Glomerular visceral epithelial cell (primary cell): Measurements from ENCODE around the gene PCDHA1.
A peak's percentile ranks its signal among the peaks of the same experiment; 100 is the strongest.
"Not testable (repeated sequence)": the region's sequence is repeated elsewhere in the genome, so short reads cannot be mapped to it uniquely, and the experiment has no call there.

Experiments
- DNase-seq: peaks from one replicate; pipeline ENCODE4 v3.0.0-alpha.2; 2016; ENCODE audit errors: extremely low spot score

Gene PCDHA1

DNA sequence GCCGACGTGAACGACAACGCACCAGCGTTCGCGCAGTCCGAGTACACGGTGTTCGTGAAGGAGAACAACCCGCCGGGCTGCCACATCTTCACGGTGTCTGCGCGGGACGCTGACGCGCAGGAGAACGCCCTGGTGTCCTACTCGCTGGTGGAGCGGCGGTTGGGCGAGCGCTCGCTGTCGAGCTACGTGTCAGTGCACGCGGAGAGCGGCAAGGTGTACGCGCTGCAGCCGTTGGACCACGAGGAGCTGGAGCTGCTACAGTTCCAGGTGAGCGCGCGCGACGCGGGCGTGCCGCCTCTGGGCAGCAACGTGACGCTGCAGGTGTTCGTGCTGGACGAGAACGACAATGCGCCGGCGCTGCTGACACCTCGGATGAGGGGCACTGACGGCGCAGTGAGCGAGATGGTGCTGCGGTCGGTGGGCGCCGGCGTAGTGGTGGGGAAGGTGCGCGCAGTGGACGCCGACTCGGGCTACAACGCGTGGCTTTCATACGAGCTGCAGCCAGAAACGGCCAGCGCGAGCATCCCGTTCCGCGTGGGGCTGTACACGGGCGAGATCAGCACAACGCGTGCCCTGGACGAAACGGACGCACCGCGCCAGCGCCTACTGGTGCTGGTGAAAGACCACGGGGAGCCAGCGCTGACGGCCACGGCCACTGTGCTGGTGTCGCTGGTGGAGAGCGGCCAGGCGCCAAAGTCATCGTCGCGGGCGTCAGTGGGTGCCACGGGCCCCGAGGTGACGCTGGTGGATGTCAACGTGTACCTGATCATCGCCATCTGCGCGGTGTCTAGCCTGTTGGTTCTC, 64.1 kb downstream of the PCDHA1 start:
- not testable (repeated sequence) for DNase-seq

DNA sequence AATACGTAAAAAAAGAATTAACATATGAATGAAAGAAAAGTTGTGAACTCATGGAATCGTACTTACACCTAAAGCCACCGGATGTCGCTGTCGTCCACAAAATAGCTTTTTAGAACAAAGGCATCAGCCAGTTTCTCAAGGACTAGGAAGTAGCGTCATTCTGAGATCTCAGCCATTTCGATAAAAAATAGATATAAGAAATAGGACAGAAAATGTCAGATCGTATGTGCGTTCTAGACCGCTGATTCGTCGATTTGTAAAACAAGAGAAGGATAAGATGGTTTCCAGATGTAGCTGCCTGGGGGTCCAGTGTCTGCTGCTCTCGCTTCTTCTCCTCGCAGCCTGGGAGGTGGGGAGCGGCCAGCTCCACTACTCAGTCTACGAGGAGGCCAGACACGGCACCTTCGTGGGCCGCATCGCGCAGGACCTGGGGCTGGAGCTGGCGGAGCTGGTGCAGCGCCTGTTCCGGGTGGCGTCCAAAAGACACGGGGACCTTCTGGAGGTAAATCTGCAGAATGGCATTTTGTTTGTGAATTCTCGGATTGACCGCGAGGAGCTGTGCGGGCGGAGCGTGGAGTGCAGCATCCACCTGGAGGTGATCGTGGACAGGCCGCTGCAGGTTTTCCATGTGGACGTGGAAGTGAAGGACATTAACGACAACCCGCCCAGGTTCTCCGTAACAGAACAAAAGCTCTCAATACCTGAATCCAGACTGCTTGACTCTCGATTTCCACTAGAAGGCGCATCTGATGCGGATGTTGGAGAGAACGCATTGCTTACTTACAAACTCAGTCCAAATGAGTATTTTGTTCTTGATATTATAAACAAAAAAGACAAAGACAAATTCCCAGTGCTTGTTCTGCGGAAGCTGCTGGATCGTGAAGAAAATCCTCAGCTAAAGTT, 70.1 kb downstream of the PCDHA1 start, which contains the start of gene PCDHA10:
TSS of gene PCDHA10 (plus strand) at position 126 of the 903 bp plus-strand sequence. CDS start at position 278, 152 bp downstream.
- no peak for DNase-seq

DNA sequence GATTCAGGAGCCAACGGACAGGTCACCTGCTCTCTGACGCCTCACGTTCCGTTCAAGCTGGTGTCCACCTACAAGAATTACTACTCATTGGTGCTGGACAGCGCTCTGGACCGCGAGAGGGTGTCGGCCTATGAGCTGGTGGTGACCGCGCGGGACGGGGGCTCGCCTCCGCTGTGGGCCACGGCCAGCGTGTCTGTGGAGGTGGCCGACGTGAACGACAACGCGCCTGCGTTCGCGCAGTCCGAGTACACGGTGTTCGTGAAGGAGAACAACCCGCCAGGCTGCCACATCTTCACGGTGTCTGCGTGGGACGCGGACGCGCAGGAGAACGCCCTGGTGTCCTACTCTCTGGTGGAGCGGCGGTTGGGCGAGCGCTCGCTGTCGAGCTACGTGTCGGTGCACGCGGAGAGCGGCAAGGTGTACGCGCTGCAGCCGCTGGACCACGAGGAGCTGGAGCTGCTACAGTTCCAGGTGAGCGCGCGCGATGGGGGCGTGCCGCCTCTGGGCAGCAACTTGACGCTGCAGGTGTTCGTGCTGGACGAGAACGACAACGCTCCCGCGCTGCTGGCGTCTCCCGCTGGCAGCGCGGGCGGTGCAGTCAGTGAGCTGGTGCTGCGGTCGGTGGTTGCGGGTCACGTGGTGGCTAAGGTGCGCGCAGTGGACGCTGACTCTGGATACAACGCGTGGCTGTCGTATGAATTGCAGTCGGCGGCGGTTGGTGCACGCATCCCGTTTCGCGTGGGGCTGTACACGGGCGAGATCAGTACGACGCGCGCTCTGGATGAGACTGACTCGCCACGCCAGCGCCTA, 71.4 kb downstream of the PCDHA1 start:
- DNase-seq = no peak

DNA sequence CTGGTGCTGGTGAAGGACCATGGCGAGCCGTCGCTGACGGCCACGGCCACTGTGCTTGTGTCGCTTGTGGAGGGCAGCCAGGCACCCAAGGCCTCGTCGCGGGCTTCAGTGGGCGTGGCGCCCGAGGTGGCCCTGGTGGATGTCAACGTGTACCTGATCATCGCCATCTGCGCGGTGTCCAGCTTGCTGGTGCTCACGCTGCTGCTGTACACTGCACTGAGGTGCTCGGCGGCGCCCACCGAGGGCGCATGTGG, 72.0 kb downstream of the PCDHA1 start:
- no peak for DNase-seq

DNA sequence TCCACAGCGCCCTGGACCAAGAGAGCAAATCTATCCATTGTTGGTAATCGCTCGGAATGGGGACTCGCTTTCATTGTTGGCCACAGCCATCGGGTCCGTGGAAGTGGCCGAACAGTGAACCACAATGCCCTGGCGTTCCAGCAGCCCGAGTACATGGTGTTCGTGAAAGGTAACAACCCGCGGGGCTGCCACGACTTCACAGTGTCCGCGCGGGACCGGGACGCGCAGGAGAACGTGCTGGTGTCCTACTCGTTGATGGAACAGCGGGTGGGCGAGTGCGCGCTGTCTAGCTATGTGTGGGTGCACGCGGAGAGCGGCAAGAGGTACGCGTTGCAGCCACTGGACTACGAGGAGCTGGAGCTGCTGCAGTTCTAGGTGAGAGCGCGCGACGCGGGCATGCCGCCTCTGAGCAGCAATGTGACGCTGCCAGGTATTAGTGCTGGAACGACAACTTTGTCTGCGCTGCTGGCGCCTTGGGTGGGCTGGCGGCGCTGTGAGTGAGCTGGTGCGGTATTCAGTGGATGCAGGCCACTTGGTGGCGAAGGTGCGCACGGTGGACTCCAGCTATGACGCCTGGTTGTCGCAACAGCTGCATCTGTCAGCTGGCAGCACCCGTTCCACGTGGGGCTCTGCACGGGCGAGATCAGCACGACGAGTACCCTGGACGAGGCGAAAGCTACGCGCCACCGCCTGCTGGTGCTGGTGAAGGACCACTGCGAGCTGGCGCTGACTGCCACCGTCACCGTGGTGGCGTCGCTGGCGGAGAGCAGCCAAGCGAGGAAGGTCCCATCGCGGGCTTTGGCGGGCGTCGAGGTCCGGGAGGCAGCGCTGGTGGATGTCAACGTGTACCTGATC, 76.7 kb downstream of the PCDHA1 start:
- no peak for DNase-seq

DNA sequence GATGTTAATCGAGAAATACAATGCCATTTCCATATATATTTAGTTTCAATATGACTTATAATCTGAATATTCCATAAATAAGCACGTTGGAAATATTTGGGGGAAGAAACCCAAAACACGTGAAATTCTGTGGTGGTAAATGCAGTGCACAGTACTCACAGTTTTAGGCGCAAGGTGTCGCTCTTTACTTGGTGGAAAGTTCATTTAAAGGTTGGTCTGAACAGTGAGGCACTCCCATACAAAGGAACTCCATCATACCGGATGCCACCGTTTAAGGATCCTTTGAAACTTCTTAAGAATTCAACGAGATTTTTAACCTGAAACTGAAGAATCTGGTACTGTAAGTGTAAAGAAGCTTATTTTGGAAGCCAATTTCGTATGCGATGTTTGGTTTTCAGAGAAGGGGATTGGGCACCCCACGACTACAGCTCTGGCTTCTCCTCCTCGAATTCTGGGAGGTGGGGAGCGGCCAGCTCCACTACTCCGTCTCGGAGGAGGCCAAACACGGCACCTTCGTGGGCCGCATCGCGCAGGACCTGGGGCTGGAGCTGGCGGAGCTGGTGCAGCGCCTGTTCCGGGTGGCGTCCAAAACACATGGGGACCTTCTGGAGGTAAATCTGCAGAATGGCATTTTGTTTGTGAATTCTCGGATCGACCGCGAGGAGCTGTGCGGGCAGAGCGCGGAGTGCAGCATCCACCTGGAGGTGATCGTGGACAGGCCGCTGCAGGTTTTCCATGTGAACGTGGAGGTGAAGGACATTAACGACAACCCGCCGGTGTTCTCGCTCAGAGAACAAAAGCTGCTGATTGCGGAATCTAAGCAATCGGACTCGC, 83.0 kb downstream of the PCDHA1 start, which contains the start of gene PCDHA11:
TSS of gene PCDHA11 (plus strand) at position 237 of the 834 bp plus-strand sequence. CDS start at position 384, 147 bp downstream.
- DNase-seq = peak; percentile 27

DNA sequence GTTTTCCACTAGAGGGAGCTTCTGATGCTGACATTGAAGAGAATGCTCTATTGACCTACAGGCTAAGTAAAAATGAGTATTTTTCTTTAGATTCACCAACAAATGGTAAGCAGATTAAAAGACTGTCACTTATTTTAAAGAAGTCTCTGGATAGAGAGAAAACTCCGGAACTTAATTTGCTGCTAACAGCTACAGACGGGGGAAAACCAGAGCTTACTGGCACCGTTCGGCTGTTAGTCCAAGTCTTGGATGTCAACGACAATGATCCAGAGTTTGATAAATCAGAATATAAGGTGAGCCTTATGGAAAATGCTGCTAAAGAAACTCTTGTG, 83.6 kb downstream of the PCDHA1 start:
- DNase-seq = no peak

DNA sequence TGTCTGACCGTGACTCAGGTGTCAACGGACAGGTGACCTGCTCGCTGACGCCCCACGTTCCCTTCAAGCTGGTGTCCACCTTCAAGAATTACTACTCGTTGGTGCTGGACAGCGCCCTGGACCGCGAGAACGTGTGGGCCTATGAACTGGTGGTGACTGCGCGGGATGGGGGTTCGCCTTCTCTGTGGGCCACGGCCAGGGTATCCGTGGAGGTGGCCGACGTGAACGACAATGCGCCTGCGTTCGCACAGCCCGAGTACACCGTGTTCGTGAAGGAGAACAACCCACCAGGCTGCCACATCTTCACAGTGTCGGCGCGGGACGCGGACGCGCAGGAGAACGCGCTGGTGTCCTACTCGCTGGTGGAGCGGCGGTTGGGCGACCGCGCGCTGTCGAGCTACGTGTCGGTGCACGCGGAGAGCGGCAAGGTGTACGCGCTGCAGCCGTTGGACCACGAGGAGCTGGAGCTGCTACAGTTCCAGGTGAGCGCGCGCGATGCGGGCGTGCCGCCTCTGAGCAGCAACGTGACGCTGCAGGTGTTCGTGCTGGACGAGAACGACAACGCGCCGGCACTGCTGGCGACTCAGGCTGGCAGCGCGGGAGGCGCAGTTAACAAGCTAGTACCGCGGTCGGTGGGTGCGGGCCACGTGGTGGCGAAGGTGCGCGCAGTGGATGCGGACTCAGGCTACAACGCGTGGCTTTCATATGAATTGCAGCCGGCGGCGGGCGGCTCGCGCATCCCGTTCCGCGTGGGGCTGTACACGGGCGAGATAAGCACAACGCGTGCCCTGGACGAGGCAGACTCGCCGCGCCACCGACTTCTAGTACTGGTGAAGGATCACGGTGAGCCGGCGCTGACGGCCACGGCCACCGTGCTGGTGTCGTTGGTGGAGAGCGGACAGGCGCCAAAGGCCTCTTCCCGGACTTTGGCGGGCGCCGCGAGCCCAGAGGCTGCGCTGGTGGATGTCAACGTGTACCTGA, 84.6 kb downstream of the PCDHA1 start:
- no peak for DNase-seq

DNA sequence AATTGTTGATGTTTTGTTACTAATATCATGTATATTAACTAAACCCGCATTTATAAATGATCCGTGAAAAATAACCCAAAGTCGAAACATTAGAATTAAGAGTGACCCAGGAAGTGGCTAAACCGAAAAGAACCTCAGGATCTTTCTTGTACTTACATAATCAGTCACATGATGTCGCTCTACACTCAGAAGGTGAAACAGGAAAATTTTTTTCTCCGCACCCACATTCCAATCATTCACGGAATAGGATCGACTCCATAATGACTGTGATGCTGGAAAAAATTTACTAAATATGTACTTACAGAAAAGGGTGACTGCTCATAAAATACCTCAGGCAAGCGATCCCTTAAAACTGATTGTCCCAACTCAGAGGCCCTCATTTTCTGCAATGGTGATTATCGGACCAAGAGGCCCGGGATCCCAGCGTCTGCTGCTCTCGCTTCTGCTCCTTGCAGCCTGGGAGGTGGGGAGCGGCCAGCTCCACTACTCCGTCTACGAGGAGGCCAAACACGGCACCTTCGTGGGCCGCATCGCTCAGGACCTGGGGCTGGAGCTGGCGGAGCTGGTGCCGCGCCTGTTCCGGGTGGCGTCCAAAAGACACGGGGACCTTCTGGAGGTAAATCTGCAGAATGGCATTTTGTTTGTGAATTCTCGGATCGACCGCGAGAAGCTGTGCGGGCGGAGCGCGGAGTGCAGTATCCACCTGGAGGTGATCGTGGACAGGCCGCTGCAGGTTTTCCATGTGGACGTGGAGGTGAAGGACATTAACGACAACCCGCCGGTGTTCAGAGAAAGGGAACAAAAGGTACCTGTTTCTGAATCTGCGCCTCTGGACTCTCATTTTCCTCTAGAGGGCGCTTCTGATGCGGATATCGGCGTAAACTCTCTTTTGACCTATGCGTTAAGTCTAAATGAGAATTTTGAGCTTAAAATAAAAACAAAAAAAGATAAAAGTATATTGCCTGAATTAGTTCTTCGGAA, 89.4 kb downstream of the PCDHA1 start, which contains the start of gene PCDHA12:
TSS of gene PCDHA12 (plus strand) at position 224 of the 981 bp plus-strand sequence. CDS start at position 389, 165 bp downstream.
- DNase-seq = no peak

DNA sequence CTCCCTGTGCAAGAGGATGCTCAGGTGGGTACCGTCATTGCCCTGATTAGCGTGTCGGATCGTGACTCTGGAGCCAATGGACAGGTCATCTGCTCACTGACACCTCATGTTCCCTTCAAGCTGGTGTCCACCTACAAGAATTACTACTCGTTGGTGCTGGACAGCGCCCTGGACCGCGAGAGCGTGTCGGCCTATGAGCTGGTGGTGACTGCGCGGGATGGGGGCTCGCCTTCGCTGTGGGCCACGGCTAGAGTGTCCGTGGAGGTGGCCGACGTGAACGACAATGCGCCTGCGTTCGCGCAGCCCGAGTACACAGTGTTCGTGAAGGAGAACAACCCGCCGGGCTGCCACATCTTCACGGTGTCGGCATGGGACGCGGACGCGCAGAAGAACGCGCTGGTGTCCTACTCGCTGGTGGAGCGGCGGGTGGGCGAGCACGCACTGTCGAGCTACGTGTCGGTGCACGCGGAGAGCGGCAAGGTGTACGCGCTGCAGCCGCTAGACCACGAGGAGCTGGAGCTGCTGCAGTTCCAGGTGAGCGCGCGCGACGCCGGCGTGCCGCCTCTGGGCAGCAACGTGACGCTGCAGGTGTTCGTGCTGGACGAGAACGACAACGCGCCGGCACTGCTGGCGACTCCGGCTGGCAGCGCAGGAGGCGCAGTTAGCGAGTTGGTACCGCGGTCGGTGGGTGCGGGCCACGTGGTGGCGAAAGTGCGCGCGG, 90.8 kb downstream of the PCDHA1 start:
- DNase-seq = not testable (repeated sequence)

DNA sequence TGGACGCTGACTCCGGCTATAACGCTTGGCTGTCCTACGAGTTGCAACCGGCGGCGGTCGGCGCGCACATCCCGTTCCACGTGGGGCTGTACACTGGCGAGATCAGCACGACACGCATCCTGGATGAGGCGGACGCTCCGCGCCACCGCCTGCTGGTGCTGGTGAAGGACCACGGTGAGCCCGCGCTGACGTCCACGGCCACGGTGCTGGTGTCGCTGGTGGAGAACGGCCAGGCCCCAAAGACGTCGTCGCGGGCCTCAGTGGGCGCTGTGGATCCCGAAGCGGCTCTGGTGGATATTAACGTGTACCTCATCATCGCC, 91.3 kb downstream of the PCDHA1 start:
- DNase-seq = no peak

DNA sequence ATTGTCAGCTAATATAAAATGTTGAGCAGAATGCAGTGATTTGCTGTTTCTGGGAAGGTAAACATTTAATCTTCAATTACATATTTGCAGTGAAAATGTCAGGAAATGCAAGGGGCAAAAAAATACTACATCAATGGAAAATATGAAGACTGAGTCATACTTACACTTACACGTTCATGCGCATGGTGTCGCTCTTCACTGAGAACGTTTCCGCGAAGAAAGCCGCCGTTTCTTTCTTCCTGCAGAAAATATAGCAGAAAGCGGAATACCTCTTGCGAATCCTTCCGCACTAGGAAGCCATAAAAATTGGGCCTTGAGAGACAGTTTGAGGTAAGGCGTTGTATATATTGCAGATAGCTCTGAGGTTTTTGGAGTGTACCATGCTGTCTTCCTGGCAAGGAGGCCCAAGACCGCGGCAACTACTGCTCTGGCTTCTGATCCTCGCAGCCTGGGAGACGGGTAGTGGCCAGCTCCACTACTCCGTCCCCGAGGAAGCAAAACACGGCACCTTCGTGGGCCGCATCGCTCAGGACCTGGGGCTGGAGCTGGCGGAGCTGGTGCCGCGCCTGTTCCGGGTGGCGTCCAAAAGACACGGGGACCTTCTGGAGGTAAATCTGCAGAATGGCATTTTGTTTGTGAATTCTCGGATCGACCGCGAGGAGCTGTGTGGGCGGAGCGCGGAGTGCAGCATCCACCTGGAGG, 96.1 kb downstream of the PCDHA1 start, which contains the start of gene PCDHA13:
TSS of gene PCDHA13 (plus strand) at position 236 of the 702 bp plus-strand sequence. CDS start at position 381, 145 bp downstream.
- no peak for DNase-seq

DNA sequence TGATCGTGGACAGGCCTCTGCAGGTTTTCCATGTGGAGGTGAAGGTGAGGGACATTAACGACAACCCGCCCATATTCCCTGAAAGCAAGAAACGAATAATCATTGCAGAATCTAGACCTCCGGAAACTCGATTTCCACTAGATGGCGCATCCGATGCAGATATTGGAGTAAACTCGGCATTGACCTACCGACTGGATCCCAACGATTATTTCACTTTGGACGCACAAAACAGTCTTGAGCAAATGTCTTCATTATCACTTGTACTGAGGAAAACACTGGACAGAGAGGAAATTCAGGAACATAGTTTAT, 96.6 kb downstream of the PCDHA1 start:
- no peak for DNase-seq

DNA sequence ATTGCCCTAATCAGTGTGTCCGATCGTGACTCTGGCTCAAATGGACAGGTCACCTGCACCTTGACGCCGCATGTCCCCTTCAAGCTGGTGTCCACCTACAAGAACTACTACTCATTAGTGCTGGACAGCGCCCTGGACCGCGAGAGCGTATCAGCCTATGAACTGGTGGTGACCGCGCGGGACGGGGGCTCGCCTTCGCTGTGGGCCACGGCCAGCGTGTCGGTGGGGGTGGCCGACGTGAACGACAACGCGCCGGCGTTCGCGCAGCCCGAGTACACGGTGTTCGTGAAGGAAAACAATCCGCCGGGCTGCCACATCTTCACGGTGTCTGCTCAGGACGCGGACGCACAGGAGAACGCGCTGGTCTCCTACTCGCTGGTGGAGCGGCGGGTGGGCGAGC, 97.4 kb downstream of the PCDHA1 start:
- DNase-seq = no peak

DNA sequence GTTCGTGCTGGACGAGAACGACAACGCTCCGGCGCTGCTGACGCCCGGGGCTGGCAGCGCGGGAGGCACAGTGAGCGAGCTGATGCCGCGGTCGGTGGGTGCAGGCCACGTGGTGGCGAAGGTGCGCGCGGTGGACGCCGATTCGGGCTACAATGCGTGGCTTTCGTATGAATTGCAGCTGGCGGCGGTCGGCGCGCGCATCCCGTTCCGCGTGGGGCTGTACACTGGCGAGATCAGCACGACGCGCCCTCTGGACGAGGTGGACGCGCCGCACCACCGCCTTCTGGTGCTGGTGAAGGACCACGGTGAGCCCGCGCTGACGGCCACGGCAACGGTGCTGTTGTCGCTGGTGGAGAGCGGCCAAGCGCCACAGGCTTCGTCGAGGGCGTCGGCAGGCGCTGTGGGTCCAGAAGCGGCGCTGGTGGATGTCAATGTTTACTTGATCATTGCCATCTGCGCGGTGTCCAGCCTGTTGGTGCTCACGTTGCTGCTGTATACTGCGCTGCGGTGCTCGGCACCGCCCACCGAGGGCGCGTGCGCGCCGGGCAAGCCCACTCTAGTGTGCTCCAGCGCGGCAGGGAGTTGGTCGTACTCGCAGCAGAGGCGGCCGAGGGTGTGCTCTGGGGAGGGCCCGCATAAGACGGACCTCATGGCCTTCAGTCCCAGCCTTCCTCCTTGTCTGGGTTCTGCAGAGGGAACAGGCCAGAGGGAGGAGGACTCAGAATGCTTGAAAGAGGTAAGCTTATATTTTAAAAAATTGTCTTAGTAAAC, 98.2 kb downstream of the PCDHA1 start:
- DNase-seq = no peak

DNA sequence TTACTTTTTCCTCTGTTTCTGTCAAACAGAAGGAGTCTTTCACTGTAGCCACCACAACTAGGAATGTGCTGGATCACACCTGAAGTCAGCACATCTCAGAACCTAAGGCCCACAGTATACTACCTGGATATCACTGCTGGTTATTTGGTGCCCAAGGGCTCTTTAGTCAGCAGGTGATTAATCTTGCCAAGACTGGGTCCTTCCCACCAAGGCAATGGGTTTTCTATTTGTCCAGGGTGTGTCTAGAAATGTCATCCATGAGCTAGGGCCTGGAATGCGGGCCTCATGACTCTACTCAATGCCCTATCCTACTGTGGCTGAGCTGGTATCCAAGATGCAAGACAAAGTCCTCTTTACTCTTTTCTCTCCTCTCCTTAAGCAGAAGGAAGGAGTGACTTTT, 130.4 kb downstream of the PCDHA1 start:
- DNase-seq = no peak
